ENCODE measurements around the gene POLE3.

The POLE3 gene

GRCh38 chr9:113373256-113373655, 37.2 kb downstream of the POLE3 start:
- no peaks in the 10 kb centered on the region for H3K27me3 ChIP-seq (ENCODE audit: insufficient read depth, poor library complexity, severe bottlenecking)

GRCh38 chr9:113372059-113372458, 38.4 kb downstream of the POLE3 start:
- no peak overlapping the region for H3K27ac ChIP-seq (replicated peaks)
- TF ChIP-seq CTCF (IDR thresholded peaks at IDR 0.05; ENCODE audit: insufficient read depth, low read length) (no peak), SPI1 (IDR thresholded peaks at IDR 0.05; ENCODE audit: borderline replicate concordance, low read depth) (no peak), GABPA (IDR thresholded peaks at IDR 0.05; ENCODE audit: low read depth) (no peak), REST (IDR thresholded peaks at IDR 0.05; ENCODE audit: insufficient replicate concordance, low read depth) (no peak), POLR2AphosphoS5 (IDR thresholded peaks at IDR 0.05; ENCODE audit: low read depth) (no peak)
- no peaks in the 10 kb centered on the region for H3K27me3 ChIP-seq (ENCODE audit: insufficient read depth, poor library complexity, severe bottlenecking)
- H3K4me3 ChIP-seq (replicated peaks; ENCODE audit: insufficient read depth, low read length): no peak overlapping the region
- DNase-seq (ENCODE audit: low read depth in 1 of 2, low spot score in 1 of 2): no peak

More at GRCh38 chr9:113373256-113373655, 37.2 kb downstream of the POLE3 start:
- DNase-seq (ENCODE audit: low read depth in 1 of 2, low spot score in 1 of 2): no peak
- TF ChIP-seq GABPA (IDR thresholded peaks at IDR 0.05; ENCODE audit: low read depth) (no peak), SPI1 (IDR thresholded peaks at IDR 0.05; ENCODE audit: borderline replicate concordance, low read depth) (no peak)
- H3K4me3 ChIP-seq (replicated peaks; ENCODE audit: insufficient read depth, low read length): no peak overlapping the region
- no peak overlapping the region for H3K27ac ChIP-seq (replicated peaks)

- TF ChIP-seq POLR2AphosphoS5 (IDR thresholded peaks at IDR 0.05; ENCODE audit: low read depth): no peak
- no peak for TF ChIP-seq SPI1 (IDR thresholded peaks at IDR 0.05; ENCODE audit: borderline replicate concordance, low read depth)
- TF ChIP-seq GABPA (IDR thresholded peaks at IDR 0.05; ENCODE audit: low read depth): no peak
- TF ChIP-seq REST (IDR thresholded peaks at IDR 0.05; ENCODE audit: insufficient replicate concordance, low read depth): no peak
- TF ChIP-seq CTCF (IDR thresholded peaks at IDR 0.05; ENCODE audit: insufficient read depth, low read length): no peak
- Histone ChIP-seq H3K27ac (replicated peaks) (no peak overlapping the region), H3K27me3 (ENCODE audit: insufficient read depth, poor library complexity, severe bottlenecking) (no peaks in the 10 kb centered on the region), H3K4me3 (replicated peaks; ENCODE audit: insufficient read depth, low read length) (no peak overlapping the region)
- no peak for DNase-seq (ENCODE audit: low read depth in 1 of 2, low spot score in 1 of 2)
Observed at GRCh38 chr9:113370806-113371325, 39.6 kb downstream of the POLE3 start.

GRCh38 chr9:113369855-113370140, 40.7 kb downstream of the POLE3 start:
- DNase-seq (ENCODE audit: low read depth in 1 of 2, low spot score in 1 of 2): no peak
- H3K27me3 ChIP-seq (ENCODE audit: insufficient read depth, poor library complexity, severe bottlenecking): no peaks in the 10 kb centered on the region
- no peak overlapping the region for H3K4me3 ChIP-seq (replicated peaks; ENCODE audit: insufficient read depth, low read length)
- no peak for TF ChIP-seq CTCF (IDR thresholded peaks at IDR 0.05; ENCODE audit: insufficient read depth, low read length)
- no peak for TF ChIP-seq SPI1 (IDR thresholded peaks at IDR 0.05; ENCODE audit: borderline replicate concordance, low read depth)
- TF ChIP-seq REST (IDR thresholded peaks at IDR 0.05; ENCODE audit: insufficient replicate concordance, low read depth): no peak
- no peak for TF ChIP-seq GABPA (IDR thresholded peaks at IDR 0.05; ENCODE audit: low read depth)
- no peak for TF ChIP-seq POLR2AphosphoS5 (IDR thresholded peaks at IDR 0.05; ENCODE audit: low read depth)
- H3K27ac ChIP-seq (replicated peaks): no peak overlapping the region

Data from HL-60 (cell line).